DMS153 treated with DMSO at 0.1 percent for 48 hours (cell line): Measurements from ENCODE around the gene EFTUD2.
"Not testable (repeated sequence)": the region's sequence is repeated elsewhere in the genome, so short reads cannot be mapped to it uniquely, and the experiment has no call there.

Source experiments
- DNase-seq: peaks from one replicate; lab custom pipeline; 2025; ENCODE audit not compliant: unreplicated experiment; lab: John Stamatoyannopoulos, UW

EFTUD2 gene

DNA sequence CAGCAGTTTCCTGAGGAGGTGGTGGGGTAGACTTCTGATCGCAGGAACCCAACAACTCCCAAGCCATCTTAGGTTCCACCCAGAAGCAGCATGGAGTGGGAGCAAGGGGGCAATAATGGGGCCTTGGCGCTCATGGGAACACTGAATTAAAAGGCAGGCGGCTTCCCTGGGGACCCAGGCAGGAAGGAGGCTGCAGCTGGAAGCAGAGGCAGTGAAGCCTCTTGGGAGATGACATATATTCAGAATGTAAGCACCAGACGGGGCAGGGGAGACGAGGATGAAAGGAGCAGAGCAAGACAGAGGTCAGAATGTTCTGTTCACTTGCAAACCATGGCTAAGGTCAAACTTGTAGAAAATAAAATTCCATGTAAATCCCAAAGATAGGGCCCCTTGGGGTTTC lies 48.6 kb downstream of the EFTUD2 start:
- no peak for DNase-seq

- no peak for DNase-seq
Observed at GRCh38 chr17:44850025-44850424, 49.2 kb downstream of the EFTUD2 start.

- no peak for DNase-seq
Observed at GRCh38 chr17:44848961-44849489, 50.2 kb downstream of the EFTUD2 start.

DNA sequence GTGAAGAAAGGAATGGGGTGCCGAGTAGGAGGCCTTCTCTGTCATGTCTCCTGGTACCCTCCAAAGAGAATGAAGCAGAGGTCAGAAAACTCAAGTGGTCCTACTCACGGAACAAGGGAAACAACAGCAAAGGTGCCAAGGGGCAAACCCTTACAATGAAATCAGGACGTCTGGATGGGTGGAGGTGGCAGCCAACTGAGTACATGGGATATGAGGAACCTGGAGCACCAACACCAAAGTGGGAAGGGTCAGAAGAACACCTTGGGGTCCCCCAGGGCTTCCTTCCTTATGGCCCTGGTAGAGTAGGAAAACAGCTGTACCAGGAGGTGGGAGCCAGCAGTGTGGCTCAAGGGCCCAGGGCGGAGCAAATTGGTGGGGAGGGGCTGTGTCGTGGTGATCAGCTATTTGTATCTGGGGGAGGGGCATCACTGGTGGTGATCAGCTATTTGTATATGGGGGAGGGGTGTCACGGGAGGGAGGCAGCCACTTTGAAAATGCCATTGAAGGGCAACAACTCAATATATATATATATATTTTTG lies 50.9 kb downstream of the EFTUD2 start:
- DNase-seq = no peak

GRCh38 chr17:44847586-44847985 lies 51.7 kb downstream of the EFTUD2 start, which contains the start of gene HIGD1B:
HIGD1B (plus strand) TSS chr17:44847883; CDS start chr17:44848153, 270 bp downstream.
- no peak for DNase-seq

DNA sequence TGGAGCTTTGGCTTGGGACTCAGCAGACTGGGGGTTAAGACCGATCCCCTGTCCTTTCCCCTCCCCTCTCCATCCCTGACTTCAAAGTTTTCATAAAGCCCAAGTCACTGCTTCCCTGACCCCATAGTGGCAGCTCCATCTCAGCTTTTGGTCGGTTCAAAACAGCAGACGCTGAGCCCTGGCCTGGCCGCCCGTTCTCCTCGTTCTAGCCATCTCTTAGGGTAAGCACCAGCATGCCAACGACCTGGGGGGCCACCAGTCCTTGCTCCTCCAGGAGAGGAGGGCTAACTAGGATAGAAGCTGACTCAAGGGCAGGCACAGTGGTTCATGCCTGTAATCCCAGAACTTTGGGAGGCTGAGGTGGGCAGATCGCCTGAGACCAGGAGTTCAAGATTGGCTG lies 53.0 kb downstream of the EFTUD2 start:
- no peak for DNase-seq

GRCh38 chr17:44844390-44844830 lies 54.8 kb downstream of the EFTUD2 start:
- no peak for DNase-seq

DNA sequence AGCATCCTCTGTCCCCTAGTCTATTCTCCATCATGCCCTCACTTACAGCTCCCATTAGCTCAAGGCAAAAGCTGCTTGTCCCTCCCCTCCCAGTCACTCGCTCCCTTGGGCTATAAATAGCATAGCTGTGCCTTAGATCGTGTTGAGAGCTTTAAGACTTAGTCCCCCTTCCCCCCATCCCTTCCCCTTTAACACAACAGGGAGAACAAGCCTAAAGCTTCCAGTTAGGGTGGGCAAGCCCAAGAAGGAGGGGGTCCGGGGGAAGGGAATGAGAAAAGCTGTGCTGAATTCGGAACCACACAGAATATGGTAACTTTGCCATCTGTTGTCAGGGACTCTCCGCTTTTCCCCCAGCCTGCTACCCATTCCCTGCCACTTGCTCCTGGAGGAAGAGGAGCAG lies 56.5 kb downstream of the EFTUD2 start:
- no peak for DNase-seq

DNA sequence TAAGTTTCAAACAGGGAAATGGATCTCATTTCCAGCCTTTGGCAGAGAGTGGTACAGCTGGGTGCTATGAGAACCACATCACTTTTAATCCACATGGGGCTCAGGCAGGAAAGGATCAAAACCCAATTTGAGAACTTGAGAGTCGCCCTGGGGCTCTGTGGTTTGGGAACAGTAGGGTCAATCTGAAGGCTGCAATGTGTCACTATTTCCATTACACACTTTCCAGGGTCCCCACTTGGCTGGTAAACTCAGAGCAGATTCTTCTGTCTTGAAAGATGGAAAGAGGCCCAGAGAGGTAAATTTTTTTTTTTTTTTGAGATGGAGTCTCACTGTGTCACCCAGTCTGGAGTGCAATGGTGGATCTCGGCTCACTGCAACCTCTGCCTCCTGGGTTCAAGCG lies 58.3 kb downstream of the EFTUD2 start:
- DNase-seq = no peak

DNA sequence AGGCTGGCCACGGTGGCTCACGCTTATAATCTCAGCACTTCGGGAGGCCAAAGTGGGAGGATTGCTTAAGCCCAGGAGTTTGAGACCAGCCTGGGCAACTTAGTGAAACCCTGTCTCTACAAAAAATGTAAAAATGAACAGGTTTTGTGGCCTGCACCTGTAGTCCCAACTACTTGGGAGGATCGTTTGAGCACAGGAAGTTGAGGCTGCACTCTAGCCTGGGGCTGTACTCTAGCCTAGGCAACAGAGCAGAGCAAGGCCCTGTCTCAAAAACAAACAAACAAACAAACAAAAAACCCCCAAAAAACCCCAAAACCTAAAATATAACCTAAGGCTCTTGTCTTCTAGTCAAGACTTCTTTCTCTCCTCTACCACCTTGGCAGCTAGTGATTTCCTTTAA lies 59.0 kb downstream of the EFTUD2 start:
- no peak for DNase-seq

- DNase-seq = no peak
Observed at GRCh38 chr17:44837196-44837595, 62.0 kb downstream of the EFTUD2 start.

GRCh38 chr17:44832805-44833204 lies 66.4 kb downstream of the EFTUD2 start:
- no peak for DNase-seq

DNA sequence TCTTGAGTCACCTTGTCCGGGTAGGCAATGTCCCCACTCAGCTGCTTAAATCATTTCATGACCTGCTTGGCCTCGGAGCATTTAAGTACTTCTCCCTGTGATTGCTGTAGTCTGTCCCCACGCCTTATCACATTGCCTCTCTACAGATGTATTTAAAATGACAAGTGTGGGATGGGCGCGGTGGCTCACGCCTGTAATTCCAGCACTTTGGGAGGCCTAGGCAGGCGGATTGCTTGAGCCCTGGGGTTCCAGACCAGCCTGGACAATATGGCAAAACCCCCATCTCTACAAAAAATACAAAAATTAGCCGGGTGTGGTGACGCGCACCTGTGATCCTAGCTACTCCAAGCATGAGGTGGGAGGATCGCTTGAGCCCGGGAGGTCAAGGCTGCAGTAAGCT lies 67.9 kb downstream of the EFTUD2 start:
- DNase-seq = no peak

GRCh38 chr17:44830359-44831288 lies 68.6 kb downstream of the EFTUD2 start:
- no peak for DNase-seq

DNA sequence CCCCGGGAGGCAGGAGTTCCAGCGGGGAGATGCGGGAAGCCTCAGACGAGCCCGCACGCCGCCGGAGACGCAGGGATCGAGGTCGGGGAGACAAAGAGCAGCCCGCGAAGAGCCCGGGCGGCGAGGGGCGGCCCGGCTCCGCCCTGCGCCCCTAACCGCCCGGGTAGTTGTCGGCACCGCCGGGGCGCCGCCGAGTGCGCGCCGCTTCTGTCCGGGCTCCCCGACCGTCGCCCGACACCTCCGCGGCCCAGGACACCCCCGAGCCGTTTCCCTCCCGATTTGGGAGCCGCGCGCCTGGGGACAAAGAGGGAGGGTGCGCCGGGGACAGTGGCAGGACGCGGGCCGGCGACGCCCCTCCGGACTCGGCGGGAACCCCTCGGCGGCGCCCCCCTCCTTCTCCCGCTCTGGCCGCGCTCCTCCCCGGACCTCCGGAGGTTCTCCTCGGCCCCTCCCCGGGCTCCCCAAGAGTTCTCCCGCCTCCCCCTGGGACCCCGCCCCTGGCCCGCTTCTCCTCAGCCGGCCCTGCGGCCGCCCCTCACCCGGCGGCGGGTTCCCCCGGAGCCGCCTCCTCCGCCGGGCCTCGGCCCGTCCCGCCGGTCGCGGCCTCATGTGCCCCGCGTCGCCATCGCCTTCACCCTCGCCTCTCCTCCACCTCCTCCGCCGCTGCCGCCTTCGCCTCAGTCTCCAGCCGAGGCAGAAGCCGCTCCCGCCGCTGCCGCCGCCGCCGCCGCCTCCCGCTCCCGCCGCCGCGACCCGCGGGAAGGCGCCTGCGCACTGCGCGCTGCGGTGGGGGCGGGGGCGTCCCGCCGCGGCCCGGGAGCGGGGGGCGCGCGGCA lies 69.5 kb downstream of the EFTUD2 start, which contains the start of gene GJC1:
GJC1 (minus strand) TSS at position 765 of the 836 bp plus-strand sequence. CDS start 24,470 bp downstream, outside the sequence.
- DNase-seq = peak; percentile 8

GRCh38 chr17:44828919-44829522 lies 70.2 kb downstream of the EFTUD2 start:
- DNase-seq = no peak

- DNase-seq = no peak
Observed at GRCh38 chr17:44827863-44828262, 71.4 kb downstream of the EFTUD2 start.

DNA sequence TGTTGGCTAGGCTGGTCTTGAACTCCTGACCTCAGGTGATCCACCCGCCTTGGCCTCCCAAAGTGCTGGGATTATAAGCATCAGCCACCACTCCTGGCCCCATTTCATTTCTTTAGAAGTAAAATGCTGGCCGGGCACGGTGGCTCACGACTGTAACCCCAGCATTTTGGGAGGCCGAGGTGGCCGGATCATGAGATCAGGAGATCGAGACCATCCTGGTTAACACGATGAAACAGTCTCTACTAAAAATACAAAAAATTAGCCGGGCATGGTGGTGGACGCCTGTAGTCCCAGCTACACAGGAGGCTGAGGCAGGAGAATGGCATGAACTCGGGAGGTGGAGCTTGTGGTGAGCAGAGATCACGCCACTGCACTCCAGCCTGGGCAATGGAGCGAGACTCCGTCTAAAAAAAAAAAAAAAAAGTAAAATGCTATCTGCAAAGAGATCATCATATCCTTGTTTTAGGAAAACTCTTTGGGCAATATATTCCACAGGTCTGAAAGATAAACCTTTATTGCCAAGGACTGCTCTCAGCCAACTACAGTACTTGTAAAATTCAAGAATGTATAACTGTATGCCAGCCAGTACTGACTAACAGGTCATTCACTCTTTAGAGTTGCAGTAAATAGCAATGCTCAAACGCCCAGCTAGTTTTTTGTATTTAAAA lies 73.0 kb downstream of the EFTUD2 start:
- no peak for DNase-seq

DNA sequence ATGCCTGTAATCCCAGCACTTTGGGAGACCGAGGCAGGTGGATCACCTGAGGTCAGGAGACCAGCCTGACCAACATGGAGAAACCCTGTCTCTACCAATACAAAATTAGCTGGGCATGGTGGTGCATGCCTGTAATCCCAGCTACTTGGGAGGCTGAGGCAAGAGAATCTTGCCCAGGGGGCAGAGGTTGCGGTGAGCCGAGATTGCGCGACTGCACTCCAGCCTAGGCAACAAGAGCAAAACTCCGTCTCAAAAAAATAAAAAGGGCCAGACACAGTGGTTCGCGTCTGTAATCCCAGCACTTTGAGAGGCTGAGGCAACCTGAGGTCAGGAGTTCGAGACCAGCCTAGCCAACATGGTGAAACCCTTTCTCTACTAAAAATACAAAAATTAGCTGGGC lies 74.0 kb downstream of the EFTUD2 start:
- DNase-seq = not testable (repeated sequence)

GRCh38 chr17:44820631-44821212 lies 78.5 kb downstream of the EFTUD2 start:
- DNase-seq = peak; percentile 53
